GM19239 (cell line): ENCODE data around the gene NRP2.

Experiments
- DNase-seq: peaks from one replicate; pipeline ENCODE4 v3.0.0; 2011; ENCODE audit warnings: low spot score; ENCODE audit not compliant: insufficient read length
- FAIRE-seq: peaks from 2 replicates; lab custom pipeline; 2011; peaks lifted over from hg19 to GRCh38; lab: Jason Lieb, UNC

Gene NRP2

GRCh38 chr2:205766779-205767359, 84.6 kb downstream of the NRP2 start:
- peak; percentile 58 for FAIRE-seq
- DNase-seq: peak; percentile 49

- no peak for DNase-seq
- FAIRE-seq: no peak
Measured at GRCh38 chr2:205767617-205768016, 85.3 kb downstream of the NRP2 start.

- FAIRE-seq (no peak), DNase-seq (no peak)
Measured at GRCh38 chr2:205768341-205768740, 86.0 kb downstream of the NRP2 start.

- FAIRE-seq: no peak
Measured at GRCh38 chr2:205768815-205769494, 86.7 kb downstream of the NRP2 start.

GRCh38 chr2:205769495-205769850, 87.2 kb downstream of the NRP2 start:
- no peak for FAIRE-seq
- DNase-seq: no peak

More at GRCh38 chr2:205768815-205769494, 86.7 kb downstream of the NRP2 start:
- DNase-seq: no peak

- no peak for DNase-seq
- no peak for FAIRE-seq
Measured at GRCh38 chr2:205769879-205770278, 87.6 kb downstream of the NRP2 start.

GRCh38 chr2:205770577-205770976, 88.3 kb downstream of the NRP2 start:
- DNase-seq (no peak), FAIRE-seq (no peak)

- FAIRE-seq (no peak), DNase-seq (no peak)
Measured at GRCh38 chr2:205771031-205771430, 88.7 kb downstream of the NRP2 start.

GRCh38 chr2:205771666-205772065, 89.4 kb downstream of the NRP2 start:
- DNase-seq (no peak), FAIRE-seq (no peak)

- DNase-seq (no peak), FAIRE-seq (no peak)
Measured at GRCh38 chr2:205772983-205773382, 90.7 kb downstream of the NRP2 start.

GRCh38 chr2:205773989-205774388, 91.7 kb downstream of the NRP2 start:
- FAIRE-seq (no peak), DNase-seq (no peak)

- FAIRE-seq: no peak
- no peak for DNase-seq
Measured at GRCh38 chr2:205775097-205775877, 93.0 kb downstream of the NRP2 start.

GRCh38 chr2:205776139-205776538, 93.8 kb downstream of the NRP2 start:
- FAIRE-seq: no peak
- peak; percentile 21 for DNase-seq

- DNase-seq (no peak), FAIRE-seq (no peak)
Measured at GRCh38 chr2:205776720-205777119, 94.4 kb downstream of the NRP2 start.

- DNase-seq (no peak), FAIRE-seq (no peak)
Measured at GRCh38 chr2:205778356-205778755, 96.1 kb downstream of the NRP2 start.

GRCh38 chr2:205780645-205781044, 98.3 kb downstream of the NRP2 start:
- DNase-seq: no peak
- no peak for FAIRE-seq

- FAIRE-seq: no peak
Measured at GRCh38 chr2:205781244-205781931, 99.1 kb downstream of the NRP2 start.

GRCh38 chr2:205782941-205783340, 100.6 kb downstream of the NRP2 start:
- DNase-seq: no peak
- no peak for FAIRE-seq

More at GRCh38 chr2:205781244-205781931, 99.1 kb downstream of the NRP2 start:
- DNase-seq: no peak

GRCh38 chr2:205783872-205784499, 101.7 kb downstream of the NRP2 start:
- FAIRE-seq (no peak), DNase-seq (no peak)

- FAIRE-seq: no peak
- no peak for DNase-seq
Measured at GRCh38 chr2:205785507-205786260, 103.4 kb downstream of the NRP2 start.
